GM23248 (cell line): ENCODE measurements around the gene BCAS1.

ENCODE experiments used
- EZH2 ChIP-seq: fragments of 200-600 bp; sonication (generic); IDR thresholded peaks from 2 replicates; pipeline ENCODE4 v1.6.1; 2018; ENCODE audit warnings: antibody characterized with exemption, mild to moderate bottlenecking; ENCODE audit not compliant: insufficient read depth, poor library complexity, severe bottlenecking
- EZH2phosphoT487 ChIP-seq: fragments of 200-600 bp; sonication (generic); IDR thresholded peaks from 2 replicates; pipeline ENCODE4 v1.6.1; 2018; ENCODE audit warnings: antibody characterized with exemption, moderate library complexity, mild to moderate bottlenecking, low read depth; ENCODE audit not compliant: insufficient read depth

GRCh38 chr20:53957451-53958172, 112.8 kb downstream of the BCAS1 start:
- TF ChIP-seq EZH2, result no peak
- peak; percentile 84; the same call in 1 of the 2 replicates for TF ChIP-seq EZH2phosphoT487
